Astrocyte (in vitro differentiated cells and primary cell): ENCODE data around the gene NDFIP2. TPM values are rescaled to one million over a fixed set of nuclear protein-coding genes. Genes with fewer than 3 reads are reported as not detected.

Experiments
- DNase-seq: peaks from one replicate; pipeline ENCODE4 v3.0.0-alpha.2; 2010; ENCODE audit warnings: low read depth
- FAIRE-seq: peaks from 2 replicates; lab custom pipeline; 2011; peaks lifted over from hg19 to GRCh38; lab: Jason Lieb, UNC
- H2AFZ ChIP-seq: 2 replicates; pipeline ENCODE4 v1.6.0; 2012; ENCODE audit warnings: low read depth, low read length, inconsistent platforms
- H3K27ac ChIP-seq: 2 replicates; pipeline ENCODE4 v1.5.1; 2011; ENCODE audit warnings: low read depth, low read length, inconsistent platforms
- H3K27me3 ChIP-seq: 2 replicates; pipeline ENCODE4 v1.6.0; 2011; ENCODE audit warnings: low read length, inconsistent platforms; ENCODE audit not compliant: insufficient read depth
- H3K36me3 ChIP-seq: 2 replicates; pipeline ENCODE4 v1.5.1; 2011; ENCODE audit warnings: low read length, inconsistent platforms; ENCODE audit not compliant: insufficient read depth
- H3K4me1 ChIP-seq: 2 replicates; pipeline ENCODE4 v1.5.1; 2011; ENCODE audit warnings: low read length, inconsistent platforms; ENCODE audit not compliant: insufficient read depth
- H3K4me2 ChIP-seq: 2 replicates; pipeline ENCODE4 v1.6.0; 2012; ENCODE audit warnings: low read length, inconsistent platforms
- H3K4me3 ChIP-seq: 2 replicates; pipeline ENCODE4 v1.5.1; 2011; ENCODE audit warnings: low read depth, mild to moderate bottlenecking, low read length, inconsistent platforms; ENCODE audit not compliant: insufficient read depth
- H3K79me2 ChIP-seq: 2 replicates; pipeline ENCODE4 v1.6.0; 2012; ENCODE audit warnings: mild to moderate bottlenecking, low read length, inconsistent platforms; ENCODE audit not compliant: insufficient read depth
- H3K9ac ChIP-seq: 2 replicates; pipeline ENCODE4 v1.6.0; 2012; ENCODE audit warnings: mild to moderate bottlenecking, low read length, inconsistent platforms
- H3K9me3 ChIP-seq: 2 replicates; pipeline ENCODE4 v1.5.1; 2012; ENCODE audit warnings: low read depth, mild to moderate bottlenecking, low read length, inconsistent platforms; ENCODE audit not compliant: insufficient read depth
- H4K20me1 ChIP-seq: 2 replicates; pipeline ENCODE4 v1.6.0; 2012; ENCODE audit warnings: low read length, inconsistent platforms; ENCODE audit not compliant: insufficient read depth
- H3K27ac Mint-ChIP-seq: one replicate; pipeline ENCODE4 v1.8.0; 2021; ENCODE audit warnings: mild to moderate bottlenecking, mixed read lengths; ENCODE audit not compliant: unreplicated experiment
- H3K27me3 Mint-ChIP-seq: one replicate; pipeline ENCODE4 v1.8.0; 2021; ENCODE audit warnings: low read depth, mixed read lengths; ENCODE audit not compliant: unreplicated experiment
- H3K36me3 Mint-ChIP-seq: one replicate; pipeline ENCODE4 v1.8.0; 2021; ENCODE audit warnings: low read depth, mixed read lengths; ENCODE audit not compliant: unreplicated experiment
- H3K4me1 Mint-ChIP-seq: one replicate; pipeline ENCODE4 v1.8.0; 2021; ENCODE audit warnings: low read depth, mixed read lengths; ENCODE audit not compliant: unreplicated experiment
- H3K4me3 Mint-ChIP-seq: one replicate; pipeline ENCODE4 v1.8.0; 2021; ENCODE audit warnings: mild to moderate bottlenecking, moderate library complexity, mixed read lengths; ENCODE audit not compliant: unreplicated experiment
- H3K9me3 Mint-ChIP-seq: one replicate; pipeline ENCODE4 v1.8.0; 2021; ENCODE audit warnings: mild to moderate bottlenecking, mixed read lengths; ENCODE audit not compliant: unreplicated experiment
- EZH2 ChIP-seq: IDR thresholded peaks from 2 replicates; pipeline ENCODE4 v1.6.1; 2012; ENCODE audit warnings: mild to moderate bottlenecking, low read length, inconsistent platforms; ENCODE audit not compliant: insufficient read depth
- total RNA-seq: library from RNA; stranded (reverse); gene quantifications from 2 replicates; pipeline ENCODE4 v1.2.1, GENCODE V29; 2021
- TF ChIP-seq, protein P1 (sequence below): IDR thresholded peaks from 2 replicates; pipeline ENCODE4 v1.5.1; 2011; ENCODE audit warnings: low read depth, mild to moderate bottlenecking, inconsistent platforms, low read length, moderate library complexity; ENCODE audit not compliant: insufficient read depth

NDFIP2 gene
- total RNA-seq, 1 donor from 2014 or later, result 90.5 TPM

DNA sequence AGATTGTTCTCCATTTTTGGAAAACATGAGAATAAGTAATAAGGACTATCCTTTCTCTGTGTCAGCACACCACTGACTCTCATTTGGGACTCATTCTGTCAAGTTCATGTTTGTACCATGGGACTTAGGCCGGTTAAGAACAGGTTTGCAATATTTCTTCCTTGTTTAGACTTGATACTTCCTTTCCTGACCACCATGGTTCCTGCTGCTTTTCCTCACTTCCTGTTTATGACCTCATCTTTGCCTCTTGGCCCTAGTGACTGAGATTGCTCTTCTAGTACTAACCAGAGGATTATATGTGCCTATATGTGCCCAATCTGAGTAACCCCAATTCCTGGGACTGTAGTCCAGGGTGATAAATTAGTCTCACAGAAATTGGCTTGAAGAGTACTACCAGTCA is 32.5 kb upstream of the NDFIP2 start:
- no peak overlapping the region for H3K27ac Mint-ChIP-seq
- DNase-seq, result no peak
- Histone ChIP-seq H3K4me1 (peaks cover 14% of the 10 kb centered on the region), H3K4me2 (no peak overlapping the region), H3K36me3 (no peaks in the 10 kb centered on the region), H3K9ac (no peak overlapping the region), H3K27ac (no peak overlapping the region), H4K20me1 (no peaks in the 10 kb centered on the region), H3K79me2 (no peaks in the 10 kb centered on the region), H2AFZ (peak overlapping the region; percentile 35), H3K9me3 (no peaks in the 10 kb centered on the region), H3K27me3 (no peaks in the 10 kb centered on the region), H3K4me3 (no peak overlapping the region)
- H3K36me3 Mint-ChIP-seq, result no peaks in the 10 kb centered on the region
- FAIRE-seq, result no peak
- H3K27me3 Mint-ChIP-seq, result no peaks in the 10 kb centered on the region
- peaks cover 18% of the 10 kb centered on the region for H3K4me1 Mint-ChIP-seq
- no peak overlapping the region for H3K4me3 Mint-ChIP-seq
- TF ChIP-seq, protein P1, sequence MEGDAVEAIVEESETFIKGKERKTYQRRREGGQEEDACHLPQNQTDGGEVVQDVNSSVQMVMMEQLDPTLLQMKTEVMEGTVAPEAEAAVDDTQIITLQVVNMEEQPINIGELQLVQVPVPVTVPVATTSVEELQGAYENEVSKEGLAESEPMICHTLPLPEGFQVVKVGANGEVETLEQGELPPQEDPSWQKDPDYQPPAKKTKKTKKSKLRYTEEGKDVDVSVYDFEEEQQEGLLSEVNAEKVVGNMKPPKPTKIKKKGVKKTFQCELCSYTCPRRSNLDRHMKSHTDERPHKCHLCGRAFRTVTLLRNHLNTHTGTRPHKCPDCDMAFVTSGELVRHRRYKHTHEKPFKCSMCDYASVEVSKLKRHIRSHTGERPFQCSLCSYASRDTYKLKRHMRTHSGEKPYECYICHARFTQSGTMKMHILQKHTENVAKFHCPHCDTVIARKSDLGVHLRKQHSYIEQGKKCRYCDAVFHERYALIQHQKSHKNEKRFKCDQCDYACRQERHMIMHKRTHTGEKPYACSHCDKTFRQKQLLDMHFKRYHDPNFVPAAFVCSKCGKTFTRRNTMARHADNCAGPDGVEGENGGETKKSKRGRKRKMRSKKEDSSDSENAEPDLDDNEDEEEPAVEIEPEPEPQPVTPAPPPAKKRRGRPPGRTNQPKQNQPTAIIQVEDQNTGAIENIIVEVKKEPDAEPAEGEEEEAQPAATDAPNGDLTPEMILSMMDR, result no peak
- no peak for TF ChIP-seq EZH2
- no peaks in the 10 kb centered on the region for H3K9me3 Mint-ChIP-seq

- no peaks in the 10 kb centered on the region for H3K9me3 ChIP-seq
- Mint-ChIP-seq H3K4me1 (peaks cover 25% of the 10 kb centered on the region), H3K9me3 (no peaks in the 10 kb centered on the region), H3K4me3 (no peak overlapping the region), H3K27ac (no peak overlapping the region), H3K36me3 (no peaks in the 10 kb centered on the region), H3K27me3 (no peaks in the 10 kb centered on the region)
- no peak for FAIRE-seq
- no peak for DNase-seq
- peaks cover 14% of the 10 kb centered on the region for H3K4me1 ChIP-seq
- H3K9ac ChIP-seq, result no peak overlapping the region
- no peaks in the 10 kb centered on the region for H3K27me3 ChIP-seq
- no peak overlapping the region for H3K4me3 ChIP-seq
- H3K4me2 ChIP-seq, result no peak overlapping the region
- H3K27ac ChIP-seq, result no peak overlapping the region
- no peaks in the 10 kb centered on the region for H3K36me3 ChIP-seq
- no peaks in the 10 kb centered on the region for H3K79me2 ChIP-seq
- H2AFZ ChIP-seq, result no peak overlapping the region
- TF ChIP-seq, protein P1, result no peak
- no peak for TF ChIP-seq EZH2
- H4K20me1 ChIP-seq, result no peaks in the 10 kb centered on the region
These were observed 30.8 kb upstream of the NDFIP2 start for GRCh38 chr13:79450110-79450509.

DNA sequence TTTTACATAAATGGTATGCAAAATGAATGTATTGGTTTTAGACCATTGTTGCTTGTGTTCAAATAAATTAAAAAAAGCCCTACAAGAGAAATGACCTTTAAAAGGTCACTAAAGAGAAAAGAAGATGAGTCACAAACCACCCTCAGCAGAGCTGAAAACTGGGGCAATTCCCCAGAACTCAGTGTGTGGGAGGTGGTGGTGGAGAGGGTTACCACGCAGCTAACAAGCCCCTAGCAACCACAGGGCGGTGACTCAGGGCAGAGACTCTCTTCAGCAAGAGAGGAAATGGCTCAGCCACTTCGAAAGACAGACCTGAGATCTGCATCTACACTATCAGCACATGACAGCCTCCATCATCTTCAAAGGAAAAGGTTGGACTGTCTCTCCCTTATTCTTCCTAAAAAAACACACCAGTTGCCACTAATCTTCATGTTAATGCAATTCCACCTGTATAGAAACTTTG is 29.4 kb upstream of the NDFIP2 start:
- Histone ChIP-seq H3K4me3 (no peak overlapping the region), H3K9me3 (no peaks in the 10 kb centered on the region), H3K27me3 (no peaks in the 10 kb centered on the region), H3K4me1 (peaks cover 20% of the 10 kb centered on the region), H3K9ac (peak overlapping the region; percentile 56), H3K4me2 (peak overlapping the region; percentile 68), H2AFZ (peak overlapping the region; percentile 54), H4K20me1 (no peaks in the 10 kb centered on the region), H3K79me2 (no peaks in the 10 kb centered on the region), H3K36me3 (no peaks in the 10 kb centered on the region), H3K27ac (peak overlapping the region; percentile 82)
- H3K9me3 Mint-ChIP-seq, result no peaks in the 10 kb centered on the region
- H3K27ac Mint-ChIP-seq, result peak overlapping the region; percentile 99
- peak; percentile 92 for DNase-seq
- peak; percentile 99 for FAIRE-seq
- H3K36me3 Mint-ChIP-seq, result no peaks in the 10 kb centered on the region
- no peak for TF ChIP-seq EZH2
- TF ChIP-seq, protein P1, result no peak
- H3K4me3 Mint-ChIP-seq, result peak overlapping the region; percentile 42
- no peaks in the 10 kb centered on the region for H3K27me3 Mint-ChIP-seq
- peaks cover 34% of the 10 kb centered on the region for H3K4me1 Mint-ChIP-seq
